ENCODE data around the gene MXD3. TPM values are rescaled to one million over a fixed set of nuclear protein-coding genes. Genes with fewer than 3 reads are reported as not detected.
"Not testable (repeated sequence)": the region's sequence is repeated elsewhere in the genome, so short reads cannot be mapped to it uniquely, and the experiment has no call there.

Gene MXD3
- polyA plus RNA-seq, 4 donors, result 10.9 to 24.6 (median 16.3) TPM

DNA sequence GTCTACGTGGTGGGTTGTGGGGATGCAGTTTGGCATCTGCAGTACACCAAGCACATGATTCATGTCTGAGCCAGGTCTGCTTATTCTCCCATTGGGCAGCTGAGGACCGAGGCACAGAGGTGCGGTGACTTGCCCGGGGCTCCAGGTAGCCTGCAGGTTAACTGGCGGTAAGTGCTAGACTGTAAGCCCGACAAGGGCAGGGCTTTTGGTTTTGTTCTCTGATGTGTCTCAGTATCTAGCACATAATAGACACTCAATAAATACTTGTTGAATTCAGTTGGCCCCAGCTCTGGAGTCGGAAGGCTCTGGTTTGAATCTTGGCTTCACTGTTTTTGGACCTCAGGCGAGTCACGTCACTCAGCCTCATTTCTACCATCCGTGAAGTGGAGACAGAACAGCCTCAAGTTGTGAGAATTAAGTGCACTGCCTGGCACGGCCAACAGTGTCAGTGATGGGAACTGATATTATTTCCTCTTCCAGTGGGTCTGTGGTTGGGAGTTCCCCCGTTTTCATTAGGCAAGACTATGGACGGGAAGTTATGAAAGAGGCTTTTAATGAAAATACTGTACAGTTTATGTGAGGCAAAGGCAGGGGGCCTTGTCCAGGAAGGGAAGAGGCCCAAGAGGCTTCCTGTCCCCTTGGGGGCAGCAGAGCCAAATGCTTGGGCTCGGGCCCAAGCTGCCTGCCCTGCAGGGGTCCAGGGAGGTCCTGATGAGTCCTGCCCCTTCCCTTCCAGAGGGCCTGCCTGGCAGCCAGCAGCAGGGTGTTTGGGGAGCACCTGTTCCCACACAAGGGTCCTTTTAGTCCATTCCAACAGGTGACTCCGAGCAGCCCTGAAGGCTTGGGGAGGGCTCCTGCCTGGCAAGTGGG is 4.8 kb downstream of the MXD3 start:
- DNase-seq (ENCODE audit: low read depth in 4 of 4, low spot score in 3 of 4), result no peak

DNA sequence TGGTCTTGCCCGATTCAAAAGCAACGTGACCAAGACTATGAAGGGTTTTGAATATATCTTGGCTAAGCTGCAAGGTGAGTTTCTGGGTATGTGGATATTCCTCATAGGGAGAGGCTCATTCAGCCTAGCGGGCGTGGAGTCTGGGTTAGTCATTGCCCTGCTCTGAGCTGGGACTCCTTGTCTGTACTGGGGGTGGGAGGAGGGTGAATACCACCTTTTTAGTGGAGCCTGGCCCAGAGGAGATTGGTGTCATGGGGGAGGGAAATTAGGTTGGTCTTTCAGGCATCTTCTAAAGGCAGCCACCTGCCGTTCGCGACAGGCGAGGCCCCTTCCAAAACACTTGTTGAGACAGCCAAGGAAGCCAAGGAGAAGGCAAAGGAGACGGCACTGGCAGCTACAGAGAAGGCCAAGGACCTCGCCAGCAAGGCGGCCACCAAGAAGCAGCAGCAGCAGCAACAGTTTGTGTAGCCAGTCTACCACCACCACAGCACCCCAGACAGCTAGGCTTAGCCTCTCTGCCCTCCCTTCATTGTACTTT is 5.5 kb downstream of the MXD3 start:
- not testable (repeated sequence) for DNase-seq (ENCODE audit: low read depth in 4 of 4, low spot score in 3 of 4)

DNA sequence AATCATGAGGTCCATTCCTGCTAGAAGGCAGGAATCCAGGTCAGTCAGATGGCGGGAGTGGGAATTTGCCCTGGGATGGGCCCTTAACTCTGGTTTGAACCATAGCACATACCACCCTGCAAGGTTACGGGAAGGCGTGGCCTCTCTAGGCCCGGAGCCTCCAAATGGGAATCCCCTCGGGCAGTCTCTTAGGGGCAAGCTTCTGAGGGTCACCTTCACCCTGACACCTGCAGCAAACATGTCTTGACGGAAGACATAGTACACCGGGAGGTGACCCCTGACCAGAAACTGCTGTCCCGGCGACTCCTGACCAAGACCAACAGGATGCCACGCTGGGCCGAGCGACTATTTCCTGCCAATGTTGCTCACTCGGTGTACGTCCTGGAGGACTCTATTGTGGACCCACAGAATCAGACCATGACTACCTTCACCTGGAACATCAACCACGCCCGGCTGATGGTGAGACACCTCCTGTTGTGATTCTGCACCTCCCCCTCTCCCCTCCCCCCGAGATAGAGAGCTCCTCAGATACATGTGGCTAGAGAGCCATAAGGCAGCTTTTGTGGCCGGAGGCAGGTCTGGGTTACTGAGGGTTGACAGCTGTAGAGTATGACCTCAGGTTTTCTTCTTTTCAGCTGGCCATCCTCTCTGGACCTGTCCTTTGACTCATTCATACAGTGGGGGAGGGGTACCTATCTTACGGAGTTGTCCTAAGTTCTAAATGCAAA is 7.1 kb downstream of the MXD3 start:
- DNase-seq (ENCODE audit: low read depth in 4 of 4, low spot score in 3 of 4), result no peak

DNA sequence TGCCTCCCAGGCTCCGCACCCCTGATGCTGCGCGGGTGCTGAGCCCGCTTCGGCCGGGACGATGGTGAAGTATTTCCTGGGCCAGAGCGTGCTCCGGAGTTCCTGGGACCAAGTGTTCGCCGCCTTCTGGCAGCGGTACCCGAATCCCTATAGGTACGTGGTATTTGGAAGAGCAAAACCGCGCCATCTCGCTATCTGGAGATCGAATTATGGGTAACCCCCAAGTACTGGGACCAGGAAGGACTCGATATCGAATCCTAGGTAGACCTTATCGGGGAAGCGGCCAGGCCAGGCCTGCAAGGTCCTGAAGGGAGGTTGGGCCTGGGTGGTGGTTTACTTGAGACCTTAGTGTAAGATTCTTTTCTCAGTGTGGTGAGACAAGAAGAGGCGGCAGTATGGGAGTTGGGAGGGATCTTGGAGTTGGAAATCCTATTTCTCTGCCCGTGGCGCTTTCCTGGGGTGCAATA is 7.7 kb downstream of the MXD3 start:
- DNase-seq (ENCODE audit: low read depth in 4 of 4, low spot score in 3 of 4), result no peak

DNA sequence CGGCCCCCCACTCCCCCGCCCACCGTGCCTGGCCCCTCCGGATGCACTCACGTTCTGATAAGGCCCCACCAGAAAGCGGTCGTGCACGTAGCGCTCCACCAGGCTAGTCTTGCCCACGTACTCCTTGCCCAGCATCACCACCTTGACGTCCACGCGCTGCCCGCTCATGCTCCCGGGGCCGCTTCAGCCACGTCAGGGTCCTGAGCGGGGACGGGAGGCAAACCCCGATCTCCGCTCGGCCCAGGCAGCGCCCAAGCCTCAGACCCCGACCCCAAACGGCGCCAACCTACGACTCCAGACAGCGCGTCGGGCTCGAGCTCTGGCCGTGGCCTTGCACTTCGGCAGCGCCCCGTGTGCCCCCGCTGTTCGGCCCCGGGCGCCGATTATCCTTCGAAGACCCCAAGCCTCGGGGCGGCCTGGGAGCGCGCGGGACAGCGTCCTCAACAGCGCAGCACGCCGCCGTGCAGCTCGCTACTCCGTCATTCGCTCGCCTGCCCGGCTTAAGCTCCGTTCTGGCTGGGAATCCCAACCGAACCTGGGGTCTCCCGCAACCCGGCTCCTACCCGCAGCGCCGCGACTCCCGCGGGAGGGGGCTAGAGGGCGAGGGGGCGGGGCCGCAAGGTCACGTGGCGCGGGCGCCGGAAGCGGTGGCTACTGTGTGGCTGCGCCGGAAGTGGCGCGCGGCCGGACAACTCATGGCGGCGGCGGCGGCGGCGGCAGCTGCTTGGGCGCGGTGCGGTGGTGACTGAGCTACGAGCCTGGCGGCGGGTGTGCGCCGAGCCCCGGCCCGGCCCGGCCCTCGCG is 8.4 kb downstream of the MXD3 start, which contains the start of the genes PRELID1 and RAB24:
Gene PRELID1 (plus strand): TSS at position 679 of the 804 bp plus-strand sequence. CDS start 187 bp downstream, outside the sequence.
Gene RAB24 (minus strand): TSS at position 599 of the 804 bp plus-strand sequence. CDS start 431 bp downstream, at position 168.
- DNase-seq (ENCODE audit: low read depth in 4 of 4, low spot score in 3 of 4), result peak in 3 of 4 donors; percentile 61 to 71 (median 67)

DNA sequence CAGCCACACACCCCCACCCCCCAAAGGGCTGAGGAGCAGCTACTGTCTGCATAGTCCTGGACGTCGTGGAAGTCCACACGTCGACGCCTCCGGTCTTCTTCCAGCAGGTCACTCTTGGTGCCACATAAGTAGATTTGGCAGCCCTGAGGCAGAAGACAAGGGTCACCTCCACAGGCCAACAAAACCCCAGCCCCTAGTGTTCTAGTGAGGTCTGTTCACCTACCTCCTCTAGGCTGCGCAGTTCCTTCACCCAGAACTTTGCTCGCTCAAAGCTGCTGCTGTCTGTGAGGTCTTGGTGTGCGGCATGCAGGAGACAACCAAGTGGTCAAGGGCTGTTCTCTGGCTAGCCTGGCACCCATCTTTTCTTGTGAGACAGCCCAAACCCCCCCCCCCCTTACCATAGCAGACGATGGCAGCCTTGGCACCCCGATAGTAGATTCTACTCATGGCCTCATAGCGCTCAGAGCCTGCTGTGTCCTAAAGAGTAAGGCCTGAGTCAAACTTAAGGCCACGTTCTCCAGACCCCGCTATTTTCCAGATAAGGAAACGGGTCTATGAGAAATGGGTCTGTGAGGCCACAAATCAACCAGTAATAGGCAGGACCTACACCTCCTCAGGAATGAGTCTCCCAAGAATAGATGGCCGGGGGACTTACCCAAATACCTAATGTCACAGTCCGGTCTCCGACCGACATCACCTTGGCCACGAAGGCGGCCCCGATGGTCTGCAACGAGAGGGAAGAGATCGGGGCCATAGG is 9.2 kb downstream of the MXD3 start:
- no peak for DNase-seq (ENCODE audit: low read depth in 4 of 4, low spot score in 3 of 4)

DNA sequence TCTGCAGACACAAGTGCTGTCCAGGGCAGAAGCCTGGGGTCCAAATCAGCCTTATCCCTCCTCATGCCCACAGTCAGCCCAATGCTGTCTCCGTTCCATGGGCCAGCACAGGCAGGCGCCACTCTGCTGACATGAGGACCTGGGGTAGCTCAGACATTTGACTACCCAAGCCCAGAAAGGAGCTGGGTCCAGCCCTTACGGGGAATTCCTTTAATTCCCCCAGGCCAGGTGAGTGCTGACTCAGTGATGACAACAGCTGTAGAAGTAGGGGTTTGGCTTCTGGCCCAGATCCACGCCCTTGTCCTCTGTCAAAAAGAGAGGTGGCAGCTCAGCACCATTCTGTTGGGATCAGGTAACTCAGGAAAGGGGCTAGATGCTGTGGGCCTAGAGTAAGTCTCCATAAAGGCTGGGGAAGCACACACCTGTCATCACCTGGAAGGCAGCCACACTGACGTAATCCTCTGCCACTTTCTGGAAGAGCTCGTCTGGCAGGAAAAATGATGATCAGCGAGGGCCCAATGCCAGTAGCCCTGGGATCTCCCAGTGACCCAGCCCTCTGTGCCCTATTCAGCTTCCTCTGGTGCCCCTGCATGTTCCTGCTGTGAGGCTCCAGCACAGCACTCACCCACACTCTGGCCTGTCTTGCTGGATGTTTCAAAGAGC is 10.1 kb downstream of the MXD3 start:
- no peak for DNase-seq (ENCODE audit: low read depth in 4 of 4, low spot score in 3 of 4)

DNA sequence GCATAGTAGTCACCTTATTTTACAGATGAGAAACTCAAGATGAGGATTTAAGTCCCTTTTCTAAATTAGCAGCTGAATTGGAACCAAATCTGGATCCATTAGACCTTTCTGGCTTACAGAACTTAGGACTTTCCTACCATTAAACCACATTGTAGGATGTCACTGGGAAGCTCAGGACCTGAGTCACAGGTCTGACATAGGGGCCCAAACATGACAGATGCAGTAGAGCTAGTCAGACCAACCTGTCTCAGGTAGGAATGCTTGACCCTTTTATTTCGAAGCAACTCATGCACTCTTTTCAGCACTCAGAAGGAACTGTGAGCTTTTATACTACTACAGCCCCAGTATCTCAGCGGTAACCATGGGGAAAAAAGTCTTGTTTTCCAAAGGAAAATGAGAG is 10.7 kb downstream of the MXD3 start:
- no peak for DNase-seq (ENCODE audit: low read depth in 4 of 4, low spot score in 3 of 4)

DNA sequence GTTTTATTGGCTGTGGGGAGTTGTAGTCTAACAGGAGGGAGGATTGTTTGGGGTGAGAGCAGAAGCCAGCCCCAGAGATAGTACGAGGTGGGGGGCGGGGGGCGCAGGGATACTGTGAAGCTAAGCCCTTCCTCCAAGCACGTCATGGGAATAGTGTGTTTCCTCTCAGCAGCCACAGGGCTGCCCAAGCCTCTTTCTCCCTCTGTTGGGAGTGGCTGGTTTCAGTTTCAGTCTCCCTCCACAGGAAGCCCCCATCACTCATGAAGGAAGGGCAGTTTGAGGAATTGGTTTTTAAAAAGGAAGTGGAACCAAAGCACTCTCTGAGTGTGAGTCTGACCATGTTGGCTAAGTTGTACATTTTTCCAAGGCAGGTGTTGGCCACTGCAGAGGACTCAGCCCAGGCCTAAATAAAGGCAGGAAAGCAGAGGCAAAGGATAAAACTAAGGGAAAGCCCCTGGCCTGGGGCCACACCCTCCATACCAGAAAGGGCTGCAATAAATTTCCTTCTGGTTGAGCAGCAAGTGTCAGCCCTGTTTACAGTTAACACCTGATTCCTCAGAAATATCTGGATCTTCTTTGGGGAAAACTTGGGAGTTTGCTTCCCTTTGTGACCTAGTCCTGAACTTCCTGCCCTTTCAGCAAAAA is 11.3 kb downstream of the MXD3 start:
- DNase-seq (ENCODE audit: low read depth in 4 of 4, low spot score in 3 of 4), result no peak

DNA sequence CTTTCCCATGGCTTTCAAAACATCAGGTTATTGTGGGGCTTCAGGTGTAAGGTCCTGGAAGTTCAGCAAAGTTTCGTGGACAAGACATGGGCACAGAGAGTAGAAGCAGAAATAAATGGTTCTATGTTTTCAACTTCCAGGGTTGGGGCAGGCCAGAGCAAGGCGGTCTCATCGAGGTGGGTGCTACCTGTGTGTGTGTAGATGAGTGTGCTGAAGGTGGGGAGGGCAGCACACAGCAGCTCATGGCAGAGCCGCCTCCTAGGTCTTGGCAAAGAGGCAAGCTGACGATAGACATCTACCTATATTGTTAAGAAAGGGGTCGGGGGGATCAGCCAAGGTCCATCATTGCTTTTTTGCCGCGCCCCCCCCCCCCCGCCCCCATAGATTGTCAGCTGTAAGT is 12.0 kb downstream of the MXD3 start:
- DNase-seq (ENCODE audit: low read depth in 4 of 4, low spot score in 3 of 4), result no peak

DNA sequence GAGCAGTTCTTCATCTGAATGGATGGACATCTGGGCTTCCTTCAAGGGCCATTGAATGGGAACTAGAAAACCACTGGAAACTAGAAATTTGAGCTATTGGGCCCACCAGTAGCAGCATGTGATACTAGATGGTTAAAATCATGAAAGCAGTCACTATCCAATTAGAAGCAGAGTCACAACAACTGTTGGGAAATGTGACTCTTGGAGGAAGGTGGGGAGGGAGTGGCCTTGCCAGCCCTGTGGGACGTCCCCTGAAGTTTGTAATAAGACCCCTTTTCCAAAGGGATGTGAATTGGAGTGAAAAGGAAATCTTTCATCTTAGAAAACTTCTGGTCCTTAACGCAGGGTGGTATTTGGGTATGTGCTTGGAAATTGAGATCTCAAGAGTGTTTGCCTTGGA is 13.8 kb downstream of the MXD3 start:
- no peak for DNase-seq (ENCODE audit: low read depth in 4 of 4, low spot score in 3 of 4)

DNA sequence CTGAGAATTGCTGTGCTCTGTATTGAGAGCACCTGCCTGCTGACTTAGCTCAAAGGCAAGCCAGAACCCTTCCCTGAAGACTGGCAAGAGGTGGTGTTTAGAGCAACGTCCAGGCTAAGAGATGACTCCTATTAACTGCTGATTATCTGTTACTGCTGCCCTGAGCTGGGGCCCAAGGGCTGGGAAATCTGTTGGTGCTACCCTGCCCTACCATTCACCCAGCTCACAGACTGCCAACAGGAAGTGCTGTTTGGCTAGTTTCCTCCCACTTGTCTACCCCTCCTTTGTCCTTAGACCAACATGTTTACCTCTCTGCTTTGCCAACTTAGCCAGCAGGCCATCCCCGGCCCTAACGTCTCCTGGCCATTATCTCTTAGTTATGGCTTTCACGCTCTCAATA is 15.1 kb downstream of the MXD3 start:
- no peak for DNase-seq (ENCODE audit: low read depth in 4 of 4, low spot score in 3 of 4)

DNA sequence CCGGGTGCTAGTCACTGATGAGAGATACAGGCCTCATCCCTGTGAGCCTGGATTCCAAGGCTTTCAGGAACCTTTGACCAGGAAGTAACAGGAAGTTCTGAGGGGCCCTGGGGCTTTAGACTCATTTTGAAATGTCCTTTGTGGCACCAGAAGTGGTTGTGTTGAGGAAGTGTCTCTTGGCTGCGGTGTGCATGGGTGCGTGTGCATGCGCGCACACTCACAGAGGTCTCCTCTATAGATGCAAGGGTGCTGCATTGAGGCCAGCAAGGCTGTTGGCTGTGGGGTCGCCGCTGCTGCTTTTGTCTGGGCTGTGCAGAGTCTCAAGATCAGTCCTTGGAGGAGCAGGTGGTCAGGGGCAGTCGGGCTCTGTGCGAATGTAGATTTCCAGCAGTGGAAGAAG is 15.8 kb downstream of the MXD3 start:
- no peak for DNase-seq (ENCODE audit: low read depth in 4 of 4, low spot score in 3 of 4)

DNA sequence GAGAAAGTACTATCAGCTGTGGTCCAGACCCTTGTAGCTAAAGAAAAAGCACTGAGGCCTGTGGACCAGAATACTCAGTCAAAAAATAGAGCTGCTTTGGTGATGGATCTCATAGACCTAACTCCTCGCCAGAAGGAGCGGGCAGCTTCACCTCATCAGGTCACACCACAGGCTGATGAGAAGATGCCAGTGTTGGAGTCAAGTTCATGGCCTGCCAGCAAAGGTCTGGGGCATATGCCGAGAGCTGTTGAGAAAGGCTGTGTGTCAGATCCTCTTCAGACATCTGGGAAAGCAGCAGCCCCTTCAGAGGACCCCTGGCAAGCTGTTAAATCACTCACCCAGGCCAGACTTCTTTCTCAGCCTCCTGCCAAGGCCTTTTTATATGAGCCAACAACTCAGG is 17.1 kb downstream of the MXD3 start:
- DNase-seq (ENCODE audit: low read depth in 4 of 4, low spot score in 3 of 4), result no peak

DNA sequence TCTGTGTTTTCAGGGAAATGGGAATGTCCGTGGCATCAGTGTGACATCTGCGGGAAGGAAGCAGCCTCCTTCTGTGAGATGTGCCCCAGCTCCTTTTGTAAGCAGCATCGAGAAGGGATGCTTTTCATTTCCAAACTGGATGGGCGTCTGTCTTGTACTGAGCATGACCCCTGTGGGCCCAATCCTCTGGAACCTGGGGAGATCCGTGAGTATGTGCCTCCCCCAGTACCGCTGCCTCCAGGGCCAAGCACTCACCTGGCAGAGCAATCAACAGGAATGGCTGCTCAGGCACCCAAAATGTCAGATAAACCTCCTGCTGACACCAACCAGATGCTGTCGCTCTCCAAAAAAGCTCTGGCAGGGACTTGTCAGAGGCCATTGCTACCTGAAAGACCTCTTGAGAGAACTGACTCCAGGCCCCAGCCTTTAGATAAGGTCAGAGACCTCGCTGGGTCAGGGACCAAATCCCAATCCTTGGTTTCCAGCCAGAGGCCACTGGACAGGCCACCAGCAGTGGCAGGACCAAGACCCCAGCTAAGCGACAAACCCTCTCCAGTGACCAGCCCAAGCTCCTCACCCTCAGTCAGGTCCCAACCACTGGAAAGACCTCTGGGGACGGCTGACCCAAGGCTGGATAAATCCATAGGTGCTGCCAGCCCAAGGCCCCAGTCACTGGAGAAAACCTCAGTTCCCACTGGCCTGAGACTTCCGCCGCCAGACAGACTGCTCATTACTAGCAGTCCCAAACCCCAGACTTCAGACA is 17.7 kb downstream of the MXD3 start:
- DNase-seq (ENCODE audit: low read depth in 4 of 4, low spot score in 3 of 4), result no peak

DNA sequence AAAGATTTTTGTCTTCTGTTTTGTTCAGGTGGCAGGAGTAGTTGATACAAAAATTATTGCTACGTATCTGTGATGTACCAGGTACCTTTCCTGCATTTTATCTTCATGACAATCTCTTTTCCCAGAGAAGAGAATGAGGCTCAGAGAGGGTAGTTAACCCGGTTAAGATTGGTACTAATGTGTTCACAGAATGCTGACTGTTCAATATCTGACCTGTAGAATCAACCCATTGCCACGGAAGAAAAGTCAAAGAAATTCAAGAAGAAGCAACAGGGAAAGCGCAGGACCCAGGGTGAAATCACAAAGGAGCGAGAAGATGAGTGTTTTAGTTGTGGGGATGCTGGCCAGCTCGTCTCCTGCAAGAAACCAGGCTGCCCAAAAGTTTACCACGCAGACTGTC is 20.0 kb downstream of the MXD3 start:
- no peak for DNase-seq (ENCODE audit: low read depth in 4 of 4, low spot score in 3 of 4)

DNA sequence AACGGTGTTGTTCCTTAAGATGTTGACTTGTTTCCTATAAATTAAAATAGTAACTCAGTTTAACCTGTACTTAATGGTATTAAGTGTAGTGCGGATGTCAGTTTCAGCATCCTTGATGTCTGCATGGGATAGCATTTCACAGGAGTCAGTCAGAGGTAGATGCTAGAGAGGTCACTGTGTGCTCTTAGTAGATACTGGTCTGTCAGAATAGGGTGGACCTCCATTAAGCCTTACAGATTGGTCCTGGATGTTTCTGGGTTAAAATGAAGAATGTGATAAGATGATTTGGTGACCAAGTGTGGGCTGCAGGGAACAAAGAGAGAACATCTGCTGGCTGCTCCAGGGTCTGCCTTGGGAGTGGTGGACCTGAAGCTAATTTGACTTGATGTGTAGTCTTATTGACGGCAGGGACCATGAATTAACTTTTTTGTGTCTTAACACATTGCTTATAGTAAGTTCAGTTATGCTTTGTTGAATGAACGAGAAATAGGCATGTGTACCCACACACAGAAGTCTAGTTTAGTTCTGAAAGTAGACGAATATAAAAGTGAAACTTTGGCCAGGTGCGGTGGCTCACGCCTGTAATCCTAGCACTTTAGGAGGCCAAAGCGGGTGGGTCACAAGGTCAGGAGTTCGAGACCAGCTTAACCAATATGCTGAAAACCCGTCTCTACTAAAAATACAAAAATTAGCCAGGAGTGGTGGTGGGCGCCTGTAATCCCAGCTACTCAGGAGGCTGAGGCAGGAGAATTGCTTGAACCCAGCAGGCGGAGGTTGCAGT is 20.7 kb downstream of the MXD3 start:
- DNase-seq (ENCODE audit: low read depth in 4 of 4, low spot score in 3 of 4), result no peak
